Heart left ventricle (tissue), 13 donors: ENCODE measurements around the gene TMEM185B.

Experiments
- CTCF ChIP-seq, 12 donors: fragments of 200-600 bp; sonication (generic) in 4 of 12; IDR thresholded peaks; one replicate each; pipeline versions ENCODE4 v1.5.0 to v1.8.0; 2018 to 2022; ENCODE audit warnings: antibody characterized with exemption in 12 of 12, mild to moderate bottlenecking in 5 of 12
- POLR2A ChIP-seq, 2 donors: fragments of 450-650 bp; IDR thresholded peaks; one replicate each; pipeline ENCODE4 v1.6.1; 2017; ENCODE audit warnings: antibody characterized with exemption in 2 of 2, mild to moderate bottlenecking in 2 of 2, moderate library complexity in 2 of 2
- donor health status: ischemic (EF 13 %, LVEDD 7.1; RV severe dilation, severe dysfunction).
- donor health status: DM: no; HTN: yes; CAD: no.
- donor health status: DM: no; HTN: no; CAD: no.
- donor health status: ischemic (EF 25% LVEDD 6.9; RV normal size, moderate dysfunction).
- donor health status: ischemic (EF 25% LVEDD 5.7; RV mildly dilated, moderate dysfunction).
- donor health status: ischemic (EF 35%, LVEDD 5.7; RV mildly dilated, moderate dysfunction).
- donor health status: nonischemic (EF 11% LVEDD 7.7; RV severe dilation, severe dysfunction).
- donor health status: DM: yes; HTN: yes; CAD: no.
- donor health status: PGD.
- donor health status: ischemic (EF 29% LVEDD 5.4; RV normal size, mild dysfunction).
- donor health status: nonischemic (EF 23%, LVEDD 6.1; RV moderate dilation, normal function).

DNA sequence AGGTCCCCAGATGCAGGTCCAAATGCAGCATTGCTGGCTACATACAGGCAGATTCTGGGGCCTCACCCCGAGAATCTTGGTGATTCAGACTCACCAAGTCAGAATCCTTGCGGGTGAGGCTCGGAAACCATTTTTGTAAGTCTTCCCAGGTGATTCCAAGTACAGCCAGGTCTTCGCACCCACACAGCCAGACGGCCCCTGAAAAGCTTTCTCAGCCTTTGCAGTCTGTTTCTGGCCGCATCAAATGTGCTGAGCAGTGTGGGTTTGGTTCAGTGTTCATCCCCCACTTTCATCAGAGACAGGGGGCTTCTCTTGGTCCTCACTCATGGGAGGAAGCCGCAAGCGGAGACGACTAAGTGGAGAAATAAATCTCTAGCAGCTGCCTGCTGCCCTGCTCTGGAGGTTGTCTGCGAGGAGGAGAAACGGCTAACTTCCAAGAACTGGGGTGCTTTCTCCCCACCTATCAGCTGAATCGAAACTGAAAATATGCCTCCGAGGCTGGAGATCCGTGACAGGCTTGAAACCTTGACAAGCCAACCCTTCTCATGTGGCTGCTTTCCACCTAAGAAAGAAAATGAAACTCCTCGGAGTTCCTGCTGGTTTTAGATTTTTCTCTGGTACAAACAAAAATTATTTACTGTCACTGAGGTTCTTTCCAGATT, 8.9 kb upstream of the TMEM185B start:
- TF ChIP-seq CTCF (IDR thresholded peaks at IDR 0.05): no peak
- no peak for TF ChIP-seq POLR2A (IDR thresholded peaks at IDR 0.05)
